A204.1 (cell line): ENCODE results near the gene CAPRIN1.
A peak's percentile ranks its signal among the peaks of the same experiment; 100 is the strongest.
"Not testable (repeated sequence)": the region's sequence is repeated elsewhere in the genome, so short reads cannot be mapped to it uniquely, and the experiment has no call there.

Experiments
- FAIRE-seq: peaks from 2 replicates; lab custom pipeline; 2012; peaks lifted over from hg19 to GRCh38; lab: Jason Lieb, UNC

The CAPRIN1 gene

GRCh38 chr11:34094900-34095299, 43.4 kb downstream of the CAPRIN1 start:
- FAIRE-seq: not testable (repeated sequence)

- no peak for FAIRE-seq
These were observed 47.3 kb downstream of the CAPRIN1 start for GRCh38 chr11:34098813-34099212.

- FAIRE-seq: no peak
These were observed 53.1 kb downstream of the CAPRIN1 start for GRCh38 chr11:34104680-34105078.

- FAIRE-seq: peak; percentile 59
These were observed 53.8 kb downstream of the CAPRIN1 start, which contains the start of gene NAT10 for GRCh38 chr11:34105079-34105956. Gene NAT10, plus strand, starts transcription at chr11:34105629. Its CDS starts 2,597 bp downstream, at chr11:34108226.

GRCh38 chr11:34105957-34106504, 54.5 kb downstream of the CAPRIN1 start:
- FAIRE-seq: no peak

- no peak for FAIRE-seq
These were observed 60.3 kb downstream of the CAPRIN1 start for GRCh38 chr11:34111722-34112270.

GRCh38 chr11:34114014-34114413, 62.5 kb downstream of the CAPRIN1 start:
- FAIRE-seq: no peak

- no peak for FAIRE-seq
These were observed 62.9 kb downstream of the CAPRIN1 start for GRCh38 chr11:34114471-34114870.

GRCh38 chr11:34120651-34121050, 69.1 kb downstream of the CAPRIN1 start:
- FAIRE-seq: no peak

GRCh38 chr11:34124885-34125668, 73.5 kb downstream of the CAPRIN1 start:
- FAIRE-seq: no peak

GRCh38 chr11:34126959-34127848, 75.7 kb downstream of the CAPRIN1 start:
- FAIRE-seq: no peak

GRCh38 chr11:34128824-34129223, 77.3 kb downstream of the CAPRIN1 start:
- no peak for FAIRE-seq

- FAIRE-seq: no peak
These were observed 80.9 kb downstream of the CAPRIN1 start for GRCh38 chr11:34132261-34132965.

GRCh38 chr11:34134765-34135164, 83.2 kb downstream of the CAPRIN1 start:
- no peak for FAIRE-seq

GRCh38 chr11:34135439-34135838, 83.9 kb downstream of the CAPRIN1 start:
- no peak for FAIRE-seq

GRCh38 chr11:34136420-34136819, 84.9 kb downstream of the CAPRIN1 start:
- no peak for FAIRE-seq

- no peak for FAIRE-seq
These were observed 87.8 kb downstream of the CAPRIN1 start for GRCh38 chr11:34139346-34139745.

GRCh38 chr11:34140149-34140548, 88.6 kb downstream of the CAPRIN1 start:
- no peak for FAIRE-seq

GRCh38 chr11:34143048-34143447, 91.5 kb downstream of the CAPRIN1 start:
- FAIRE-seq: no peak

GRCh38 chr11:34145073-34145472, 93.5 kb downstream of the CAPRIN1 start:
- FAIRE-seq: no peak

- FAIRE-seq: no peak
These were observed 94.4 kb downstream of the CAPRIN1 start for GRCh38 chr11:34145847-34146381.
